ENCODE measurements around the gene EPHA3. TPM values are rescaled to one million over a fixed set of nuclear protein-coding genes. Genes with fewer than 3 reads are reported as not detected.

EPHA3 gene
- total and polyA plus RNA-seq, 9 of the 15 experiments (the other 6 are each of a cell fraction or from before 2014, with no cell fraction given), result not detected

GRCh38 chr3:89335693-89336092, 228.3 kb downstream of the EPHA3 start:
- Histone ChIP-seq H3K9me3 (replicated peaks; ENCODE audit: control insufficient read depth, insufficient read depth, low read depth, low read length) (no peaks in the 10 kb centered on the region), H3K9me1 (ENCODE audit: control insufficient read depth, insufficient read depth, low read length) (no peaks in the 10 kb centered on the region), H3K36me3 (ENCODE audit: control insufficient read depth, insufficient read depth, low read length) (no peaks in the 10 kb centered on the region), H3K4me2 (ENCODE audit: insufficient read depth, low read length) (no peak overlapping the region), H3K79me2 (ENCODE audit: control insufficient read depth, insufficient read depth, low read length) (no peaks in the 10 kb centered on the region), H3K27me3 (ENCODE audit: control insufficient read depth in 2 of 2, insufficient read depth in 2 of 2, low read length in 2 of 2) (no peaks in the 10 kb centered on the region), H4K20me1 (replicated peaks; ENCODE audit: control insufficient read depth, insufficient read depth, low read length) (no peaks in the 10 kb centered on the region), H3K4me1 (replicated peaks in 1 of 2; ENCODE audit: control insufficient read depth in 2 of 2, insufficient read depth in 2 of 2, low read length in 2 of 2) (no peaks in the 10 kb centered on the region), H3K4me3 (no peak overlapping the region), H2AFZ (ENCODE audit: low read depth, low read length) (no peak overlapping the region), H3K27ac (ENCODE audit: extremely low read depth, low read depth, low read length) (no peak overlapping the region), H3K9ac (ENCODE audit: insufficient read depth in 1 of 2, low read depth in 2 of 2, low read length in 2 of 2) (no peak overlapping the region)
- ChIA-PET POLR2A (no interaction called here), CTCF (ENCODE audit: low intra/inter-chr PET ratio) (no interaction called here)
- no peak for DNase-seq (ENCODE audit: extremely low read depth in 1 of 4, low spot score in 3 of 4)
- no peak for ATAC-seq
- no peak for TF ChIP-seq ZNF830 (CRISPR knock-in tag; IDR thresholded peaks at IDR 0.05)
- no peak for TF ChIP-seq GATAD2B (IDR thresholded peaks at IDR 0.05; ENCODE audit: borderline replicate concordance)
- no peak for TF ChIP-seq GATAD2A (IDR thresholded peaks at IDR 0.05)
- no peak for FAIRE-seq
- intact Hi-C loops (cut with micrococcal nuclease), result no loop called here
- in situ Hi-C loops (cut with MboI), result no loop called here
- 0% methylated on average over 2 of the region's 2 CpGs for WGBS (ENCODE audit: insufficient coverage, low coverage, missing lambda C conversion rate)
- no TSS peak for BruUV-seq (replicated peaks)

GRCh38 chr3:89340408-89340807, 233.0 kb downstream of the EPHA3 start:
- TF ChIP-seq ZC3H4 (CRISPR knock-in tag; IDR thresholded peaks at IDR 0.05; ENCODE audit: borderline replicate concordance) (no peak), ESRRB (CRISPR knock-in tag; IDR thresholded peaks at IDR 0.05; ENCODE audit: borderline replicate concordance) (no peak), YY1 (IDR thresholded peaks at IDR 0.05; ENCODE audit: borderline replicate concordance in 1 of 3, control insufficient read depth in 1 of 3, extremely low read depth in 1 of 3, insufficient read depth in 3 of 3, insufficient read length in 1 of 3, insufficient replicate concordance in 2 of 3, low read depth in 1 of 3, low read length in 2 of 3) (no peak), SPI1 (IDR thresholded peaks at IDR 0.05; ENCODE audit: borderline replicate concordance, low read depth, low read length) (no peak)
- no peaks in the 10 kb centered on the region for H3K27me3 ChIP-seq (ENCODE audit: control insufficient read depth in 2 of 2, insufficient read depth in 2 of 2, low read length in 2 of 2)
- CTCF ChIA-PET (ENCODE audit: low intra/inter-chr PET ratio), result no interaction called here
- BruUV-seq (replicated peaks), result no TSS peak
- no peaks in the 10 kb centered on the region for H3K9me3 ChIP-seq (replicated peaks; ENCODE audit: control insufficient read depth, insufficient read depth, low read depth, low read length)
- no peaks in the 10 kb centered on the region for H3K9me1 ChIP-seq (ENCODE audit: control insufficient read depth, insufficient read depth, low read length)
- H2AFZ ChIP-seq (ENCODE audit: low read depth, low read length), result no peak overlapping the region
- H3K36me3 ChIP-seq (ENCODE audit: control insufficient read depth, insufficient read depth, low read length), result no peaks in the 10 kb centered on the region
- no peak overlapping the region for H3K9ac ChIP-seq (ENCODE audit: insufficient read depth in 1 of 2, low read depth in 2 of 2, low read length in 2 of 2)
- H3K4me2 ChIP-seq (ENCODE audit: insufficient read depth, low read length), result no peak overlapping the region
- H3K4me1 ChIP-seq (replicated peaks in 1 of 2; ENCODE audit: control insufficient read depth in 2 of 2, insufficient read depth in 2 of 2, low read length in 2 of 2), result no peaks in the 10 kb centered on the region
- no peaks in the 10 kb centered on the region for H3K79me2 ChIP-seq (ENCODE audit: control insufficient read depth, insufficient read depth, low read length)
- POLR2A ChIA-PET, result no interaction called here
- ATAC-seq (no peak), FAIRE-seq (no peak), DNase-seq (ENCODE audit: extremely low read depth in 1 of 4, low spot score in 3 of 4) (no peak)
- 0% methylated on average over 2 of the region's 2 CpGs for WGBS (ENCODE audit: insufficient coverage, low coverage, missing lambda C conversion rate)
- in situ Hi-C loops (cut with MboI) (no loop called here), intact Hi-C loops (cut with micrococcal nuclease) (no loop called here)
- no peaks in the 10 kb centered on the region for H4K20me1 ChIP-seq (replicated peaks; ENCODE audit: control insufficient read depth, insufficient read depth, low read length)
- no peak overlapping the region for H3K4me3 ChIP-seq
- H3K27ac ChIP-seq (ENCODE audit: extremely low read depth, low read depth, low read length), result no peak overlapping the region

Data from K562 (cell line).